Neuronal stem cell (in vitro differentiated cells): ENCODE measurements around the gene LEPR.
"Not testable (repeated sequence)": the region's sequence is repeated elsewhere in the genome, so short reads cannot be mapped to it uniquely, and the experiment has no call there.

Experiments
- DNase-seq: peaks from one replicate; pipeline ENCODE4 v3.0.0-alpha.2; 2013; ENCODE audit warnings: low spot score
- H2AFZ ChIP-seq: one replicate; pipeline ENCODE4 v1.6.1; 2013; ENCODE audit warnings: mild to moderate bottlenecking, low read length, inconsistent platforms
- H2AK5ac ChIP-seq: 2 replicates; pipeline ENCODE4 v1.6.1; 2013; ENCODE audit warnings: low read depth, mild to moderate bottlenecking, inconsistent platforms, low read length, moderate library complexity, mixed read lengths
- H2BK120ac ChIP-seq: 2 replicates; pipeline ENCODE4 v1.6.1; 2013; ENCODE audit warnings: low read depth, mild to moderate bottlenecking, inconsistent platforms, low read length, moderate library complexity, mixed read lengths
- H2BK12ac ChIP-seq: one replicate; pipeline ENCODE4 v1.6.1; 2013; ENCODE audit warnings: low read length, inconsistent platforms
- H2BK15ac ChIP-seq: 2 replicates; pipeline ENCODE4 v1.6.1; 2013; ENCODE audit warnings: mild to moderate bottlenecking, low read length, inconsistent platforms, mixed read lengths
- H2BK5ac ChIP-seq: one replicate; pipeline ENCODE4 v1.6.1; 2013; ENCODE audit warnings: inconsistent platforms, mild to moderate bottlenecking, low read length, moderate library complexity
- H3K14ac ChIP-seq: one replicate; pipeline ENCODE4 v1.6.1; 2013; ENCODE audit warnings: low read length, inconsistent platforms
- H3K18ac ChIP-seq: 2 replicates; pipeline ENCODE4 v1.6.1; 2013; ENCODE audit warnings: low read length, inconsistent platforms
- H3K23ac ChIP-seq: 2 replicates; pipeline ENCODE4 v1.6.1; 2013; ENCODE audit warnings: low read depth, mild to moderate bottlenecking, mixed read lengths, low read length, inconsistent platforms; ENCODE audit not compliant: poor library complexity
- H3K27ac ChIP-seq: replicated peaks from 3 replicates; pipeline ENCODE4 v1.5.1; 2013; ENCODE audit warnings: low read length, inconsistent platforms
- H3K27me3 ChIP-seq, 3 experiments: 2 replicates each; pipeline ENCODE4 v1.6.1; 2013; ENCODE audit warnings: low read length in 3 of 3, mild to moderate bottlenecking in 2 of 3, inconsistent platforms in 1 of 3, low read depth in 1 of 3, mixed read lengths in 1 of 3, moderate library complexity in 1 of 3; ENCODE audit not compliant: control insufficient read depth in 3 of 3, insufficient read depth in 3 of 3
- H3K36me3 ChIP-seq, 2 donors: replicated peaks in 1 of 2; 2 replicates each; pipeline ENCODE4 v1.6.1; 2013; ENCODE audit warnings: low read length in 2 of 2; ENCODE audit not compliant: control insufficient read depth in 2 of 2, insufficient read depth in 2 of 2
- H3K4ac ChIP-seq: 2 replicates; pipeline ENCODE4 v1.6.1; 2013; ENCODE audit warnings: inconsistent platforms, mild to moderate bottlenecking, low read length, moderate library complexity
- H3K4me1 ChIP-seq, 2 donors: 1 replicate in 1 of 2; 2 replicates in 1 of 2; pipeline ENCODE4 v1.6.1; 2013; ENCODE audit warnings: low read length in 2 of 2, low read depth in 1 of 2; ENCODE audit not compliant: control insufficient read depth in 2 of 2, insufficient read depth in 1 of 2
- H3K4me2 ChIP-seq: one replicate; pipeline ENCODE4 v1.6.1; 2013; ENCODE audit warnings: mild to moderate bottlenecking, low read length, inconsistent platforms; ENCODE audit not compliant: insufficient read depth, poor library complexity, severe bottlenecking
- H3K4me3 ChIP-seq, 2 donors: 2 replicates each; pipeline ENCODE4 v1.5.1; 2013; ENCODE audit warnings: low read length in 2 of 2, mild to moderate bottlenecking in 2 of 2, inconsistent platforms in 1 of 2, moderate library complexity in 1 of 2
- H3K79me1 ChIP-seq: one replicate; pipeline ENCODE4 v1.6.1; 2013; ENCODE audit warnings: low read depth, mild to moderate bottlenecking, inconsistent platforms, low read length, moderate library complexity
- H3K9ac ChIP-seq: one replicate; pipeline ENCODE4 v1.6.1; 2013; ENCODE audit warnings: mild to moderate bottlenecking, low read depth, low read length, inconsistent platforms; ENCODE audit not compliant: poor library complexity
- H3K9me3 ChIP-seq, 2 donors: replicated peaks in 1 of 2; 2 replicates each; pipeline versions ENCODE3 to v1.6.1; 2013; ENCODE audit warnings: low read length in 2 of 2, mild to moderate bottlenecking in 2 of 2, inconsistent platforms in 1 of 2, low read depth in 1 of 2, mixed read lengths in 1 of 2, moderate library complexity in 1 of 2; ENCODE audit not compliant: control insufficient read depth in 2 of 2, insufficient read depth in 1 of 2
- H4K8ac ChIP-seq: one replicate; pipeline ENCODE4 v1.6.1; 2013; ENCODE audit warnings: low read depth, mild to moderate bottlenecking, inconsistent platforms, low read length, moderate library complexity
- H4K91ac ChIP-seq: one replicate; pipeline ENCODE4 v1.6.1; 2013; ENCODE audit warnings: low read length, low read depth, mild to moderate bottlenecking, inconsistent platforms; ENCODE audit not compliant: poor library complexity
- WGBS, 2 donors: extraction: QIAGEN DNeasy Blood & Tissue Kit; methylation state at CpG; one replicate each; pipeline ENCODE4 v1.1.7; 2013; ENCODE audit warnings: missing lambda C conversion rate in 2 of 2, mixed read lengths in 1 of 2; ENCODE audit not compliant: insufficient read length in 2 of 2, insufficient replicate concordance in 1 of 2; ENCODE audit errors: extremely low coverage in 2 of 2; 5-methylcytosine and 5-hydroxymethylcytosine counted together

LEPR gene

DNA sequence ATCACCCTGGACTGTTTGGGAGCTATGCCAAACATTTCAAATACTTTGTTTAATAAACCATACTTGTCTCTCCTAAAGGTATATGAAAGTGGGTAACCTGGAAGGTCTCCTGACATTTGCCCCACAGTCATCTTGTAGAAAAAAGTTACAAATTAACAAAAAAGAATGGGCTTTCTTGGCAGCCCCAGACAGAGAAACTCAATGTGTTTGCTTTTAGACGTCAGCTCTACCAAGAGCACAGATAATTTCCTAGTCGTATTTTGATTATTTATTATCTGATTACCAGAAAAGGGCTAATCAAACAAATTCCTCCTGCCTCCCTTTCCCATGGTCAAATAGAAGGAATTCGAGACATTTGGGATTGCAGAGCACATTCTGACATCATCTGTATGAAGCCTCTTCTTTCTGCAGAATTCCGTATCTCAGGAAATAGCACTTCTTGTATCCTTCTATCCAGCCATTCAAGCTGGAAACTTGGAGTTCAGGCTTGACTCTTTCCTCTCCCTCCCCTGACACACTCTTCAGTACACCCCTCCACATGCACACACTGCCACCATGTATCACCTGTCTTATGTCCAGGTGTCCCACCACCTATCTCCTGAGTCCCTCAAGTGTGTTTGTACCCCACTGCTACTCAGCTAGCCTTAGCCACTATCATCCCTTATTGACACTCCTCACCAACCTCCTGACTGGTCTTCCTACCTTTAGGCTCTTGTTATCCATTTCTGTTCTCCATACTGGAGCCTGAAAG is 42.8 kb upstream of the LEPR start:
- Histone ChIP-seq H4K8ac (no peak overlapping the region), H3K18ac (peak overlapping the region; percentile 27), H3K4ac (no peak overlapping the region), H2BK120ac (no peak overlapping the region), H3K27ac (no peak overlapping the region), H3K23ac (no peak overlapping the region), H2BK5ac (no peak overlapping the region), H3K4me3 (no peak overlapping the region), H2AK5ac (no peak overlapping the region), H3K14ac (no peak overlapping the region), H2BK15ac (no peak overlapping the region), H3K79me1 (no peaks in the 10 kb centered on the region), H3K9ac (no peak overlapping the region), H3K9me3 (no peaks in the 10 kb centered on the region), H2BK12ac (no peak overlapping the region), H3K4me2 (no peak overlapping the region), H3K27me3 (no peaks in the 10 kb centered on the region), H3K4me1 (no peaks in the 10 kb centered on the region), H3K36me3 (no peaks in the 10 kb centered on the region), H2AFZ (no peak overlapping the region), H4K91ac (no peak overlapping the region)
- no CpG with 5 or more reads among the region's 4 CpGs for WGBS, 2 donors
- DNase-seq = no peak

DNA sequence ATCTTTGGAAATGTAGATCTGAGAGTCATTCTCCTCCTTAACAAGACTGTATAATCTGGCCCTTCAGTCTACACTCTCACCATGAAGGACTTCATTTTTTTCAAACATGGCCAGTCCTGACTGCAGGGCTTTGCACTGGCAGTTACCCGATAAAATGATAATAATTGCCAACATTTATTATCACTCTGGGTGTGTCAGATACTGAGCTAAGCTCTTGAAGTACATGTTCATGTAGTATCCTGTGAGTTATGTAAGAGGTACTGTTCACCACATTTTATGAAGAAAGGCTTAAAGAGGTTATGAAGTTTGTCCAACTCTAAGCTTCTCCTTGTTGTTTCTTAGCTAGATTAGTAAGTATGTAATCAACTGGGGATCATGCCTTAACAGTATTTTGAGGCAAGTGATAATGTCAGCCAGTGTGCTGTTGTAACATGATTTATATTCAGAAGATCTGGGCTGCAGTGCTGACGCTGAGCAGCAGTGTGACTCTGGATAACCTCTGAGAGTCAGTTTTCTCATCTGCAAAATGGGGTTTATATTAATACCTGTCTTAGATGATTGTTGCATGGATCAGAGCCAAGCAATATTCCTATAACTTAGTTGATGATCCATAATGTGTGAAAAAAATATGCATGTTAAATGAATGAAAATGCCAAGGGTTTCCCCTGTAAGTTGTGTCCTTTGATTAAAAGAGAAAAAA is 42.1 kb upstream of the LEPR start:
- Histone ChIP-seq H3K79me1 (no peaks in the 10 kb centered on the region), H2AFZ (no peak overlapping the region), H3K4me2 (no peak overlapping the region), H3K18ac (no peak overlapping the region), H3K4me3 (no peak overlapping the region), H3K9ac (no peak overlapping the region), H4K91ac (no peak overlapping the region), H3K14ac (no peak overlapping the region), H3K4me1 (no peaks in the 10 kb centered on the region), H2AK5ac (no peak overlapping the region), H3K27me3 (no peaks in the 10 kb centered on the region), H3K23ac (no peak overlapping the region), H3K9me3 (no peaks in the 10 kb centered on the region), H2BK12ac (no peak overlapping the region), H2BK5ac (no peak overlapping the region), H4K8ac (no peak overlapping the region), H3K27ac (no peak overlapping the region), H3K4ac (no peak overlapping the region), H2BK15ac (no peak overlapping the region), H2BK120ac (no peak overlapping the region), H3K36me3 (no peaks in the 10 kb centered on the region)
- no CpG with 5 or more reads among the region's 2 CpGs for WGBS, 2 donors
- no peak for DNase-seq

GRCh38 chr1:65384426-65384825 is 36.0 kb upstream of the LEPR start:
- not testable (repeated sequence) for H3K9ac ChIP-seq, H3K4me1 ChIP-seq, H3K9me3 ChIP-seq, H3K14ac ChIP-seq, H2BK15ac ChIP-seq, H3K18ac ChIP-seq, H3K4ac ChIP-seq, H3K4me2 ChIP-seq, H4K8ac ChIP-seq, H3K4me3 ChIP-seq, DNase-seq, H2BK12ac ChIP-seq, H2BK5ac ChIP-seq, H2AK5ac ChIP-seq, H3K23ac ChIP-seq, H3K36me3 ChIP-seq, H4K91ac ChIP-seq, H3K27me3 ChIP-seq, H3K27ac ChIP-seq, H2AFZ ChIP-seq, H3K79me1 ChIP-seq, H2BK120ac ChIP-seq
- no CpG with 5 or more reads among the region's 5 CpGs for WGBS, 2 donors

GRCh38 chr1:65386439-65386838 is 34.0 kb upstream of the LEPR start:
- Histone ChIP-seq H3K9ac (no peak overlapping the region), H3K36me3 (peaks cover 0 to 6% of the 10 kb centered on the region in 2 donors), H2AFZ (no peak overlapping the region), H2BK12ac (no peak overlapping the region), H4K91ac (no peak overlapping the region), H3K79me1 (no peaks in the 10 kb centered on the region), H4K8ac (no peak overlapping the region), H3K27me3 (no peaks in the 10 kb centered on the region), H3K23ac (no peak overlapping the region), H3K9me3 (peaks cover 0 to 2% of the 10 kb centered on the region in 2 donors), H2BK15ac (no peak overlapping the region), H2AK5ac (no peak overlapping the region), H3K4me2 (no peak overlapping the region), H2BK5ac (no peak overlapping the region), H3K4me3 (no peak overlapping the region), H3K27ac (no peak overlapping the region), H3K4me1 (no peaks in the 10 kb centered on the region), H3K18ac (no peak overlapping the region), H2BK120ac (no peak overlapping the region), H3K14ac (no peak overlapping the region), H3K4ac (no peak overlapping the region)
- DNase-seq = no peak
- WGBS, 2 donors = no CpG with 5 or more reads among the region's 3 CpGs
